Cardiac muscle cell (in vitro differentiated cells and primary cell): Measurements from ENCODE around the gene FBXW2. TPM values are rescaled to one million over a fixed set of nuclear protein-coding genes. Genes with fewer than 3 reads are reported as not detected.

Experiments
- DNase-seq, 2 donors: peaks; one replicate each; pipeline versions ENCODE4 v3.0.0 to v3.0.0-alpha.2; 2010 to 2017; ENCODE audit warnings: low read depth in 1 of 2, low spot score in 1 of 2
- H3K27ac ChIP-seq: fragments of 200-600 bp; sonication (generic); 2 replicates; pipeline ENCODE4 v1.5.1; 2016
- H3K27me3 ChIP-seq: fragments of 200-600 bp; sonication (generic); 2 replicates; pipeline ENCODE4 v1.6.0; 2016; ENCODE audit warnings: control low read depth
- H3K36me3 ChIP-seq: fragments of 200-600 bp; sonication (generic); 2 replicates; pipeline ENCODE4 v1.5.1; 2016; ENCODE audit warnings: control low read depth
- H3K4me1 ChIP-seq: fragments of 200-600 bp; sonication (generic); 2 replicates; pipeline ENCODE4 v1.8.1; 2017; ENCODE audit warnings: low read depth, mild to moderate bottlenecking, mixed run types
- H3K4me3 ChIP-seq: fragments of 200-600 bp; sonication (generic); 2 replicates; pipeline ENCODE4 v1.5.1; 2016; ENCODE audit warnings: mild to moderate bottlenecking
- H3K9me3 ChIP-seq: fragments of 200-600 bp; sonication (generic); 2 replicates; pipeline ENCODE4 v1.5.1; 2017; ENCODE audit warnings: low read depth, mild to moderate bottlenecking, control low read depth
- polyA plus RNA-seq: library from polyadenylated mRNA; unstranded; fragments of >200 nt; fragmentation: Nextera tagmentation; extraction: Ambion mirVana; gene quantifications from 2 replicates; pipeline ENCODE4 v1.2.1, GENCODE V29; 2016
- total RNA-seq: library from RNA; depleted of rRNA; stranded (reverse); fragments of >200 nt; gene quantifications from 2 replicates; pipeline ENCODE4 v1.2.3, GENCODE V29; 2016
- TF ChIP-seq, protein P1 (sequence below): IDR thresholded peaks from 2 replicates; pipeline ENCODE4 v1.5.1; 2012; ENCODE audit warnings: low read depth, mild to moderate bottlenecking, low read length

FBXW2 gene
- total and polyA plus RNA-seq, 2 experiments from 2014 or later: 36.5 to 45.5 TPM

DNA sequence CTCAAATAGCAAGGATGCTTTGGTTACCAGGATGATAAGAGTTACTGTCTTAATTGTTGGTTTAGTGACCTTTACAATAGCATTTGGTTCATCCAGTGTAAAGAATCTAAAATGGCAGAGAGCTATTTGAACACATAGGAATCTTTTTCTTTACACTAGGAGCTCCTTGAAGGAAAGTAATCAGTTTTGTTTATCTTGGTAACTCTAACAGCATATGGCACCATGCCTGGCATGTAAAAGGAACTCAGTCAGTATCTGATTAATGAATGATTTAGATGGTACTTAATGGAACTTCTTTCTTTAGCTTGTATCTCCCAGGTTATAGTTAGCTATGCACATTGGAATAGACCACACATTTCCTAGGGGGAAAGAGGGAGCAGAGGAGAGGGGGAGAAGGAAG is 39.6 kb upstream of the FBXW2 start:
- Histone ChIP-seq H3K27ac (no peak overlapping the region), H3K36me3 (peaks cover 36% of the 10 kb centered on the region), H3K4me1 (no peaks in the 10 kb centered on the region), H3K27me3 (no peaks in the 10 kb centered on the region), H3K9me3 (no peaks in the 10 kb centered on the region), H3K4me3 (no peak overlapping the region)
- no peak for DNase-seq
- TF ChIP-seq, protein P1, sequence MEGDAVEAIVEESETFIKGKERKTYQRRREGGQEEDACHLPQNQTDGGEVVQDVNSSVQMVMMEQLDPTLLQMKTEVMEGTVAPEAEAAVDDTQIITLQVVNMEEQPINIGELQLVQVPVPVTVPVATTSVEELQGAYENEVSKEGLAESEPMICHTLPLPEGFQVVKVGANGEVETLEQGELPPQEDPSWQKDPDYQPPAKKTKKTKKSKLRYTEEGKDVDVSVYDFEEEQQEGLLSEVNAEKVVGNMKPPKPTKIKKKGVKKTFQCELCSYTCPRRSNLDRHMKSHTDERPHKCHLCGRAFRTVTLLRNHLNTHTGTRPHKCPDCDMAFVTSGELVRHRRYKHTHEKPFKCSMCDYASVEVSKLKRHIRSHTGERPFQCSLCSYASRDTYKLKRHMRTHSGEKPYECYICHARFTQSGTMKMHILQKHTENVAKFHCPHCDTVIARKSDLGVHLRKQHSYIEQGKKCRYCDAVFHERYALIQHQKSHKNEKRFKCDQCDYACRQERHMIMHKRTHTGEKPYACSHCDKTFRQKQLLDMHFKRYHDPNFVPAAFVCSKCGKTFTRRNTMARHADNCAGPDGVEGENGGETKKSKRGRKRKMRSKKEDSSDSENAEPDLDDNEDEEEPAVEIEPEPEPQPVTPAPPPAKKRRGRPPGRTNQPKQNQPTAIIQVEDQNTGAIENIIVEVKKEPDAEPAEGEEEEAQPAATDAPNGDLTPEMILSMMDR: no peak

DNA sequence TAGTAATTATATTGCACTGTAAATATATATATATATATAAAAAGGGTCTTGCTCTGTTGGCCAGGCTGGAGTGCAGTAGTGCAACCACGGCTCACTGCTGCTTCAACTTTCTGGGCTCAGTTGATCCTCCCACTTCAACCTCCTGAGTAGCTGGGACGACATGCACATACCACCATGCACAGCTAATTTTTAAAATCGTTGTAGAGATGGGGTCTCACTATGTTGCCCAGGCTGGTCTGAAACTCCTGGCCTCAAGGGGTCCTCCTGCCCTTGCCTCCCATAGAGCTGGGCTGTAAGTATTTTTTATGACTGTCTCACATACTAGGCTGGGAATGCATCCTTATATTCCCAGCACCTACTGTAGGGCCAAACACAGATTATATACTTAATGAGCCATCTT is 37.6 kb upstream of the FBXW2 start:
- TF ChIP-seq, protein P1: no peak
- no peak for DNase-seq
- Histone ChIP-seq H3K36me3 (peaks cover 44% of the 10 kb centered on the region), H3K4me3 (no peak overlapping the region), H3K27me3 (no peaks in the 10 kb centered on the region), H3K4me1 (no peaks in the 10 kb centered on the region), H3K27ac (no peak overlapping the region), H3K9me3 (no peaks in the 10 kb centered on the region)

DNA sequence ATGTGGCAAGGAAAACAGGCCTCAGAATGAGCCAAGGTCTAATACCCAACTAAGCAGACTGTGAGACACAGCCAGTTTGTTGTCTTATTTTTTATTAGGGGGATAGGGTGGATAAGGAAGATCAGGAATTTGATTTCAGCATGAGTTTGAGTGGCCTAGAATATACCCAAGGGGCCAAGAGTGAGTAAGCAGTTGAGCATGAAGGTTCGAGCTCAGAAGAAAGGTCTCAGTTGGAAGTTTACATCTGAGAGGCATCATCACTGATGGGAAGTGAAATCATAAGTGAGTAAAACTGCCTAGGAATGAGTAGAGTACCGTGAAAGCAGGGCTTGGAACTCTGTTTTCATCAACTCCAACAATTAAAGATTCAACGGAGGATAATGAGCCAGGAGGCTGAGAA is 36.9 kb upstream of the FBXW2 start:
- H3K36me3 ChIP-seq: peaks cover 44% of the 10 kb centered on the region

GRCh38 chr9:120829650-120830049 is 36.4 kb upstream of the FBXW2 start:
- peaks cover 45% of the 10 kb centered on the region for H3K36me3 ChIP-seq
- no peaks in the 10 kb centered on the region for H3K4me1 ChIP-seq
- H3K4me3 ChIP-seq: no peak overlapping the region
- no peak overlapping the region for H3K27ac ChIP-seq
- DNase-seq: no peak
- H3K9me3 ChIP-seq: no peaks in the 10 kb centered on the region
- H3K27me3 ChIP-seq: no peaks in the 10 kb centered on the region
- TF ChIP-seq, protein P1: no peak

More for the DNA sequence above, 36.9 kb upstream of the FBXW2 start:
- TF ChIP-seq, protein P1: no peak
- Histone ChIP-seq H3K9me3 (no peaks in the 10 kb centered on the region), H3K4me1 (no peaks in the 10 kb centered on the region), H3K27ac (no peak overlapping the region), H3K4me3 (no peak overlapping the region), H3K27me3 (no peaks in the 10 kb centered on the region)
- no peak for DNase-seq

GRCh38 chr9:120820095-120820494 is 26.9 kb upstream of the FBXW2 start:
- Histone ChIP-seq H3K4me1 (no peaks in the 10 kb centered on the region), H3K4me3 (no peak overlapping the region), H3K36me3 (peaks cover 63% of the 10 kb centered on the region), H3K27me3 (no peaks in the 10 kb centered on the region), H3K9me3 (no peaks in the 10 kb centered on the region), H3K27ac (no peak overlapping the region)
- no peak for DNase-seq
- TF ChIP-seq, protein P1: no peak

DNA sequence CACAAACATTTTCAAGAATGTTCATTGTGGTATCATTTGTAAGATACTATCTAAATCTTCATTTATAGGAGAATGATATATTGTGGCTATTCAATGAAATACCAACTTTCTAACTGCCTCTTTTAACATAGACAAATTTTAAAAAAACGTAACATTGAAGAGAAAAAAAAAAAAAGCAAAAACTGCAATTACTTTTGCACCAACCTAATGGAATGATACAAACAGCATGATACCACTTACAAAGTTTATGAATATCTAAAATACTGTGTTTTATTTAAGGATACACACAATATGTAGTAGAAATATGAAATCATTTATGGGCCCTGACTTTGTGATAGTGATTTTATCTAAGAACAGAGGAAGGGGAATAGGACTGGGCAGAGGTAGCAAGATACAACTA is 25.4 kb upstream of the FBXW2 start:
- H3K36me3 ChIP-seq: peaks cover 56% of the 10 kb centered on the region
- no peaks in the 10 kb centered on the region for H3K27me3 ChIP-seq
- DNase-seq: no peak
- no peaks in the 10 kb centered on the region for H3K9me3 ChIP-seq
- TF ChIP-seq, protein P1: no peak
- no peak overlapping the region for H3K27ac ChIP-seq
- no peaks in the 10 kb centered on the region for H3K4me1 ChIP-seq
- no peak overlapping the region for H3K4me3 ChIP-seq
